ENCODE data around the gene CPED1. TPM values are rescaled to one million over a fixed set of nuclear protein-coding genes. Genes with fewer than 3 reads are reported as not detected.

CPED1 gene
- total RNA-seq, 4 donors from 2014 or later = 1.3 to 5.6 (median 3.6) TPM

DNA sequence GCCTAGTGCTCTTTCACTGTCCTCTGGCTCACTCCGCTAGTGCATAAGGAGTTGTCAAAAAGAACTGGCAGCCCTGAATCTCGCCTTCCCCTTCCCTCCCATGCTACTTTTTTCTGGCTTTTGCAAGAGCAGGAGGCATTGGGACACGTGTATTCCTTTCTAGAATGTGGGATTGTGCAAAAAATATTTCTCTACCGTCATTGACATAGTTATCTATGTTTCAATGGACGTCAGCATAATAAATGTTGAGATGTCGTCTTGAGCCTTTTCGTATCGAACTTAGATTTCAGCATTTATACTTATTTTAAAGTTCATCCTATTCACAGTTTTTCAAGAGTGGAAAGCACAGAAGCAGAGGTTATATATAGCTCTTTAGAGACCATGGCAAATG lies 37.2 kb upstream of the CPED1 start:
- H3K27me3 ChIP-seq = no peaks in the 10 kb centered on the region
- TF ChIP-seq POLR2AphosphoS5 (IDR thresholded peaks at IDR 0.05) (peak in 1 of 3 donors; percentile 8), POLR2A (IDR thresholded peaks at IDR 0.05) (no peak)
- DNase-seq (ENCODE audit: low spot score in 2 of 2) = no peak
- peak overlapping the region; percentile 98 for H3K27ac ChIP-seq
- 13% methylated on average over 8 of the region's 8 CpGs for WGBS
- peak overlapping the region; percentile 55 for H3K4me3 ChIP-seq
- H3K9me3 ChIP-seq = no peaks in the 10 kb centered on the region
- H3K4me1 ChIP-seq = peaks cover 19% of the 10 kb centered on the region
- H3K36me3 ChIP-seq = peaks cover 26% of the 10 kb centered on the region

- H3K27ac ChIP-seq = no peak overlapping the region
- TF ChIP-seq POLR2AphosphoS5 (IDR thresholded peaks at IDR 0.05) (no peak), POLR2A (IDR thresholded peaks at IDR 0.05) (no peak), EP300 (IDR thresholded peaks at IDR 0.05) (no peak)
- TF ChIP-seq, protein P1, sequence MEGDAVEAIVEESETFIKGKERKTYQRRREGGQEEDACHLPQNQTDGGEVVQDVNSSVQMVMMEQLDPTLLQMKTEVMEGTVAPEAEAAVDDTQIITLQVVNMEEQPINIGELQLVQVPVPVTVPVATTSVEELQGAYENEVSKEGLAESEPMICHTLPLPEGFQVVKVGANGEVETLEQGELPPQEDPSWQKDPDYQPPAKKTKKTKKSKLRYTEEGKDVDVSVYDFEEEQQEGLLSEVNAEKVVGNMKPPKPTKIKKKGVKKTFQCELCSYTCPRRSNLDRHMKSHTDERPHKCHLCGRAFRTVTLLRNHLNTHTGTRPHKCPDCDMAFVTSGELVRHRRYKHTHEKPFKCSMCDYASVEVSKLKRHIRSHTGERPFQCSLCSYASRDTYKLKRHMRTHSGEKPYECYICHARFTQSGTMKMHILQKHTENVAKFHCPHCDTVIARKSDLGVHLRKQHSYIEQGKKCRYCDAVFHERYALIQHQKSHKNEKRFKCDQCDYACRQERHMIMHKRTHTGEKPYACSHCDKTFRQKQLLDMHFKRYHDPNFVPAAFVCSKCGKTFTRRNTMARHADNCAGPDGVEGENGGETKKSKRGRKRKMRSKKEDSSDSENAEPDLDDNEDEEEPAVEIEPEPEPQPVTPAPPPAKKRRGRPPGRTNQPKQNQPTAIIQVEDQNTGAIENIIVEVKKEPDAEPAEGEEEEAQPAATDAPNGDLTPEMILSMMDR (IDR thresholded peaks at IDR 0.05) = no peak
- peak overlapping the region; percentile 55 for H3K4me3 ChIP-seq
- H3K27me3 ChIP-seq = no peaks in the 10 kb centered on the region
- no peak for DNase-seq (ENCODE audit: low spot score in 2 of 2)
- no peaks in the 10 kb centered on the region for H3K9me3 ChIP-seq
- peaks cover 19% of the 10 kb centered on the region for H3K4me1 ChIP-seq
- WGBS = 70% methylated on average over 2 of the region's 2 CpGs
- H3K36me3 ChIP-seq = peaks cover 31% of the 10 kb centered on the region
Observed at GRCh38 chr7:120951826-120952225, 36.7 kb upstream of the CPED1 start.

DNA sequence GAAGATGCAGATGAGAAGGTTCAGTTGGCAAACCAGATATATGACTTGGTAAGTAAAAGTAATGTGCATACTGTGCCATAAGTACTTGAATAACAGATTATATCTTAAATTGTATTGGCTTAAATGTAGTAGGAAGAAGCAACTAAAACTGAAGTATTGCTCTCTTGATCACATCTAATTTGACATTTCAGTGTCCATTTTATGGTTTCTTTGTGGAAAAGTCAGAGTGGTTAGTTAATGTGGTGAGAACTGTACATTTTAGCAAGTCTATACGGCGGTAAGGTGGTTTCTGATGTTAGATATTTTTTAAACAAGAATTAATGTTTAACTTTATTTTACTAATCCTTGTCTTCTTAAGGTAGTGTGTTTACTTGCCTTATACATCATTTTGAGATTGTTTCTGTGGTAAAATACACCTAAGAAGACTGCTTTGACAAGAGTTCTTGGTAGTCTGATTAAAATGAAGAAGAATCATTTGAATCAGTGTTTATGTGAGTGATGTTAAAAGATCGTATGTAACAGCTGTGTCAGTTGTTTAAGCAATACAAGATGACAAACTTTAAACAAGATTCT lies 32.8 kb upstream of the CPED1 start:
- TF ChIP-seq, protein P1 (IDR thresholded peaks at IDR 0.05) = no peak
- TF ChIP-seq EP300 (IDR thresholded peaks at IDR 0.05) (no peak), POLR2A (IDR thresholded peaks at IDR 0.05) (no peak), POLR2AphosphoS5 (IDR thresholded peaks at IDR 0.05) (no peak)
- Histone ChIP-seq H3K4me3 (no peak overlapping the region), H3K27ac (no peak overlapping the region), H3K4me1 (peaks cover 12% of the 10 kb centered on the region), H3K36me3 (peaks cover 52% of the 10 kb centered on the region), H3K27me3 (no peaks in the 10 kb centered on the region), H3K9me3 (no peaks in the 10 kb centered on the region)
- 86% methylated on average over 3 of the region's 3 CpGs for WGBS
- no peak for DNase-seq (ENCODE audit: low spot score in 2 of 2)

DNA sequence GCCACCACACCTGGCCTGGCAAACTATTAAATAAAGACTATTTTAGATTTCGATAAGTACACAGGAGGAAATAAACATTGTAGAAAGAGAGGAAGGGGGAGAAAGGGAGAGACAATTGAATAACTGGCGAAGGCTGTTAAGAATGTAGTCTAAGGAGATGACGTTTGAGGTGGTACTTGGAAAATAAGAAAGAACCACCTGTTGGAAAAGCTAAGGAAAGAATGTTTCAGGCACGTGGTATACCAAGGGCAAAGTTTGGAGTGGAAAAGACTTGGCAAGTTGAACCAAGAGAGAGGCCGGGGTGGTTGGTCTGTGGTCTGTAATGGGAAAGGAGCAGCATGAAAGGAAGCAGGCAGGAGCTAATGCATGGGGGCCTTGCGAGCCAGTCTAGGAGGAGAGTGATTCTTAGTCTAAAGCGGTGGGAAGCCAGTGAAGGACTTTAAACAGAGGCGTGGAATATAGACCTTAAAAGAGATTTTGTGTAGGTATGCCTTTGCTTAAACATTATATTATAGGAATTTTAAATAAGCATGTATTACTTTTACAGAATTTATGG lies 28.5 kb upstream of the CPED1 start:
- Histone ChIP-seq H3K27me3 (no peaks in the 10 kb centered on the region), H3K36me3 (peaks cover 39% of the 10 kb centered on the region), H3K9me3 (no peaks in the 10 kb centered on the region), H3K4me1 (no peaks in the 10 kb centered on the region), H3K27ac (no peak overlapping the region), H3K4me3 (no peak overlapping the region)
- 96% methylated on average over 8 of the region's 8 CpGs for WGBS
- DNase-seq (ENCODE audit: low spot score in 2 of 2) = no peak
- TF ChIP-seq, protein P1 (IDR thresholded peaks at IDR 0.05) = no peak
- TF ChIP-seq EP300 (IDR thresholded peaks at IDR 0.05) = no peak
- no peak for TF ChIP-seq POLR2A (IDR thresholded peaks at IDR 0.05)
- no peak for TF ChIP-seq POLR2AphosphoS5 (IDR thresholded peaks at IDR 0.05)

GRCh38 chr7:120960714-120961113 lies 27.8 kb upstream of the CPED1 start:
- TF ChIP-seq, protein P1 (IDR thresholded peaks at IDR 0.05) = no peak
- TF ChIP-seq POLR2AphosphoS5 (IDR thresholded peaks at IDR 0.05) (no peak), POLR2A (IDR thresholded peaks at IDR 0.05) (no peak), EP300 (IDR thresholded peaks at IDR 0.05) (no peak)
- WGBS = 85% methylated on average over 1 of the region's 1 CpG
- H3K27ac ChIP-seq = no peak overlapping the region
- peaks cover 32% of the 10 kb centered on the region for H3K36me3 ChIP-seq
- no peaks in the 10 kb centered on the region for H3K9me3 ChIP-seq
- H3K4me3 ChIP-seq = no peak overlapping the region
- no peaks in the 10 kb centered on the region for H3K27me3 ChIP-seq
- DNase-seq (ENCODE audit: low spot score in 2 of 2) = no peak
- H3K4me1 ChIP-seq = no peaks in the 10 kb centered on the region

Data from suprapubic skin (tissue), 4 donors.